ENCODE data around the gene STK17A.

- TF ChIP-seq CTCF (IDR thresholded peaks at IDR 0.05) (no peak), POLR2AphosphoS5 (IDR thresholded peaks at IDR 0.05) (no peak), POLR2A (IDR thresholded peaks at IDR 0.05) (no peak), EP300 (IDR thresholded peaks at IDR 0.05) (no peak)
Observed at GRCh38 chr7:43652364-43652763, 69.5 kb downstream of the STK17A start.

All from gastroesophageal sphincter (tissue), 3 donors.